ENCODE data around the gene DYNC1H1. TPM values are rescaled to one million over a fixed set of nuclear protein-coding genes. Genes with fewer than 3 reads are reported as not detected.

The DYNC1H1 gene
- total and polyA plus RNA-seq, 2 of the 13 experiments (the other 11 are each of a cell fraction or from before 2014, with no cell fraction given): 74.4 to 239 TPM

- no peak for TF ChIP-seq KIAA2018 (CRISPR knock-in tag; IDR thresholded peaks at IDR 0.05; ENCODE audit: borderline replicate concordance)
- TF ChIP-seq ZNF121 (CRISPR knock-in tag; IDR thresholded peaks at IDR 0.05): no peak
- TF ChIP-seq ZNF784 (CRISPR knock-in tag; IDR thresholded peaks at IDR 0.05; ENCODE audit: borderline replicate concordance): no peak
- no peak for TF ChIP-seq BCLAF1 (IDR thresholded peaks at IDR 0.05)
- TF ChIP-seq ZBTB43 (CRISPR knock-in tag; conservative IDR thresholded peaks at IDR 0.05): no peak
- TF ChIP-seq HES4 (CRISPR knock-in tag; IDR thresholded peaks at IDR 0.05; ENCODE audit: borderline replicate concordance): no peak
- TF ChIP-seq ZNF558 (CRISPR knock-in tag; IDR thresholded peaks at IDR 0.05; ENCODE audit: borderline replicate concordance): no peak
- no peak for TF ChIP-seq ZNF562 (CRISPR knock-in tag; IDR thresholded peaks at IDR 0.05; ENCODE audit: borderline replicate concordance)
- TF ChIP-seq ZNF513 (CRISPR knock-in tag; conservative IDR thresholded peaks at IDR 0.05): no peak
Measured at GRCh38 chr14:102015045-102015685, 50.8 kb downstream of the DYNC1H1 start (continued).
